H9 (cell line): ENCODE data around the gene RGS6. TPM values are rescaled to one million over a fixed set of nuclear protein-coding genes. Genes with fewer than 3 reads are reported as not detected.

Source experiments
- DNase-seq: peaks from one replicate; pipeline ENCODE4 v3.0.0-alpha.2; 2017
- H2AFZ ChIP-seq: one replicate; pipeline ENCODE4 v1.6.1; 2013; ENCODE audit warnings: mild to moderate bottlenecking, low read length, control low read depth, moderate library complexity
- H2AK5ac ChIP-seq: 2 replicates; pipeline ENCODE4 v1.6.1; 2013; ENCODE audit warnings: low read length, control low read depth, mixed read lengths; ENCODE audit not compliant: insufficient read length
- H2BK120ac ChIP-seq: one replicate; pipeline ENCODE4 v1.6.1; 2013; ENCODE audit warnings: low read depth, mild to moderate bottlenecking, low read length, control low read depth, inconsistent platforms; ENCODE audit not compliant: poor library complexity, severe bottlenecking
- H2BK12ac ChIP-seq: 2 replicates; pipeline ENCODE4 v1.6.1; 2013; ENCODE audit warnings: low read length, control low read depth, mixed read lengths, low read depth; ENCODE audit not compliant: insufficient read length
- H2BK15ac ChIP-seq: 2 replicates; pipeline ENCODE4 v1.6.1; 2013; ENCODE audit warnings: low read depth, low read length, control low read depth
- H2BK20ac ChIP-seq: one replicate; pipeline ENCODE4 v1.6.1; 2013; ENCODE audit warnings: low read depth, mild to moderate bottlenecking, low read length, control low read depth, inconsistent platforms; ENCODE audit not compliant: poor library complexity, severe bottlenecking
- H2BK5ac ChIP-seq: 2 replicates; pipeline ENCODE4 v1.6.1; 2013; ENCODE audit warnings: low read length, control low read depth, mixed read lengths; ENCODE audit not compliant: insufficient read length
- H3K14ac ChIP-seq: 2 replicates; pipeline ENCODE4 v1.6.1; 2013; ENCODE audit warnings: low read length, control low read depth; ENCODE audit not compliant: insufficient read depth
- H3K18ac ChIP-seq: 2 replicates; pipeline ENCODE4 v1.6.1; 2013; ENCODE audit warnings: low read depth, mild to moderate bottlenecking, mixed read lengths, low read length, control low read depth; ENCODE audit not compliant: insufficient read length
- H3K23ac ChIP-seq: 2 replicates; pipeline ENCODE4 v1.6.1; 2013; ENCODE audit warnings: low read length, control low read depth, mixed read lengths, low read depth; ENCODE audit not compliant: insufficient read length
- H3K23me2 ChIP-seq: 2 replicates; pipeline ENCODE4 v1.6.1; 2013; ENCODE audit warnings: low read depth, mild to moderate bottlenecking, mixed read lengths, low read length, control low read depth; ENCODE audit not compliant: insufficient read length, poor library complexity, severe bottlenecking
- H3K27ac ChIP-seq: 2 replicates; pipeline ENCODE4 v1.5.1; 2013; ENCODE audit warnings: low read length, control low read depth, mixed read lengths, low read depth; ENCODE audit not compliant: insufficient read length
- H3K27me3 ChIP-seq: 2 replicates; pipeline ENCODE4 v1.6.1; 2013; ENCODE audit warnings: low read length, control low read depth, inconsistent platforms; ENCODE audit not compliant: insufficient read depth
- H3K4ac ChIP-seq: 2 replicates; pipeline ENCODE4 v1.6.1; 2013; ENCODE audit warnings: low read depth, mild to moderate bottlenecking, control low read depth, inconsistent platforms, low read length, moderate library complexity
- H3K4me1 ChIP-seq: 2 replicates; pipeline ENCODE4 v1.6.1; 2013; ENCODE audit warnings: low read length, control low read depth, inconsistent platforms; ENCODE audit not compliant: insufficient read depth
- H3K4me2 ChIP-seq: 2 replicates; pipeline ENCODE4 v1.6.1; 2013; ENCODE audit warnings: low read length, control low read depth, mixed read lengths; ENCODE audit not compliant: insufficient read length, insufficient read depth
- H3K56ac ChIP-seq: 2 replicates; pipeline ENCODE4 v1.6.1; 2013; ENCODE audit warnings: low read depth, mild to moderate bottlenecking, mixed read lengths, low read length, control low read depth; ENCODE audit not compliant: insufficient read length
- H3K79me1 ChIP-seq: 2 replicates; pipeline ENCODE4 v1.6.1; 2013; ENCODE audit warnings: low read depth, mild to moderate bottlenecking, moderate library complexity, low read length, control low read depth, inconsistent platforms; ENCODE audit not compliant: insufficient read depth, poor library complexity, severe bottlenecking
- H3K79me2 ChIP-seq: 2 replicates; pipeline ENCODE4 v1.6.1; 2013; ENCODE audit warnings: low read length, control low read depth, inconsistent platforms; ENCODE audit not compliant: insufficient read depth
- H3K9ac ChIP-seq: 2 replicates; pipeline ENCODE4 v1.6.1; 2013; ENCODE audit warnings: low read length, control low read depth, mixed read lengths; ENCODE audit not compliant: insufficient read length; ENCODE audit errors: extremely low read depth
- H3K9me3 ChIP-seq: one replicate; pipeline ENCODE4 v1.6.1; 2013; ENCODE audit warnings: low read depth, low read length, inconsistent platforms; ENCODE audit not compliant: control insufficient read depth
- H3T11ph ChIP-seq: one replicate; pipeline ENCODE4 v1.6.1; 2013; ENCODE audit warnings: mild to moderate bottlenecking, low read length, control low read depth, inconsistent platforms
- H4K20me1 ChIP-seq: one replicate; pipeline ENCODE4 v1.6.1; 2013; ENCODE audit not compliant: control insufficient read depth, insufficient read length, insufficient read depth
- H4K5ac ChIP-seq: 2 replicates; pipeline ENCODE4 v1.6.1; 2013; ENCODE audit warnings: low read depth, mild to moderate bottlenecking, mixed read lengths, low read length, control low read depth; ENCODE audit not compliant: insufficient read length
- H4K8ac ChIP-seq: replicated peaks from 2 replicates; pipeline ENCODE4 v1.6.1; 2013; ENCODE audit warnings: low read length, control low read depth, mixed read lengths, low read depth; ENCODE audit not compliant: insufficient read length
- H4K91ac ChIP-seq: 2 replicates; pipeline ENCODE4 v1.6.1; 2013; ENCODE audit warnings: low read depth, mild to moderate bottlenecking, moderate library complexity, mixed read lengths, low read length, control low read depth; ENCODE audit not compliant: insufficient read length
- H3K27ac Mint-ChIP-seq, 3 experiments: 2 replicates in 2 of 3; 3 replicates in 1 of 3; pipeline ENCODE4 v1.8.0; 2020 to 2021; ENCODE audit warnings: mixed read lengths in 3 of 3, mild to moderate bottlenecking in 1 of 3, moderate library complexity in 1 of 3
- H3K27me3 Mint-ChIP-seq: 2 replicates; pipeline ENCODE4 v1.8.0; 2021; ENCODE audit warnings: low read depth, mild to moderate bottlenecking, moderate library complexity, mixed read lengths
- H3K36me3 Mint-ChIP-seq, 3 experiments: 2 replicates in 2 of 3; 3 replicates in 1 of 3; pipeline ENCODE4 v1.8.0; 2020 to 2021; ENCODE audit warnings: low read depth in 3 of 3, mixed read lengths in 3 of 3; ENCODE audit not compliant: insufficient read depth in 1 of 3
- H3K4me1 Mint-ChIP-seq, 2 experiments: 2 replicates each; pipeline ENCODE4 v1.8.0; 2020; ENCODE audit warnings: mixed read lengths in 2 of 2
- H3K4me3 Mint-ChIP-seq, 2 experiments: 2 replicates in 1 of 2; 3 replicates in 1 of 2; pipeline ENCODE4 v1.8.0; 2020 to 2021; ENCODE audit warnings: mild to moderate bottlenecking in 2 of 2, mixed read lengths in 2 of 2, moderate library complexity in 1 of 2
- H3K9me3 Mint-ChIP-seq, 2 experiments: 2 replicates in 1 of 2; 3 replicates in 1 of 2; pipeline ENCODE4 v1.8.0; 2020; ENCODE audit warnings: mild to moderate bottlenecking in 2 of 2, mixed read lengths in 2 of 2, moderate library complexity in 1 of 2
- CTCF ChIP-seq: fragments of 200-600 bp; sonication (generic); conservative IDR thresholded peaks from 3 replicates; pipeline ENCODE4 v1.8.0; 2021; ENCODE audit warnings: antibody characterized with exemption, mild to moderate bottlenecking
- WGBS: extraction: QIAGEN DNeasy Blood & Tissue Kit; methylation state at CpG from one replicate; pipeline ENCODE4 v1.1.7; 2013; ENCODE audit warnings: missing lambda C conversion rate, low lambda C conversion rate, mixed read lengths; ENCODE audit not compliant: insufficient read length; ENCODE audit errors: extremely low coverage; 5-methylcytosine and 5-hydroxymethylcytosine counted together
- total RNA-seq: library from RNA; stranded (reverse); gene quantifications from 2 replicates; pipeline ENCODE4 v1.2.1, GENCODE V29; 2021

Gene RGS6
- total RNA-seq, 1 experiment from 2014 or later = 3.0 TPM

- no peaks in the 10 kb centered on the region for H3K79me2 ChIP-seq
- no peak overlapping the region for H2BK15ac ChIP-seq
- WGBS = no CpG with 5 or more reads among the region's 6 CpGs
- no peak overlapping the region for H2AK5ac ChIP-seq
- H3T11ph ChIP-seq = no peak overlapping the region
- no peak for TF ChIP-seq CTCF
- no peaks in the 10 kb centered on the region for H3K9me3 ChIP-seq
- Mint-ChIP-seq H3K27me3 (peaks cover 1% of the 10 kb centered on the region; the same call in 1 of the 2 replicates), H3K4me3 (no peak overlapping the region), H3K27ac (no peak overlapping the region), H3K36me3 (no peaks in the 10 kb centered on the region), H3K4me1 (peaks cover 25 to 32% of the 10 kb centered on the region in 2 experiments), H3K9me3 (no peaks in the 10 kb centered on the region)
- no peak overlapping the region for H4K91ac ChIP-seq
- H2AFZ ChIP-seq = no peak overlapping the region
- H3K23me2 ChIP-seq = no peaks in the 10 kb centered on the region
- no peaks in the 10 kb centered on the region for H3K4me1 ChIP-seq
- H3K14ac ChIP-seq = no peak overlapping the region
- H3K27me3 ChIP-seq = no peaks in the 10 kb centered on the region
- no peak overlapping the region for H3K4me2 ChIP-seq
- no peak overlapping the region for H4K5ac ChIP-seq
- H2BK120ac ChIP-seq = no peak overlapping the region
- no peak overlapping the region for H3K23ac ChIP-seq
- no peak overlapping the region for H3K9ac ChIP-seq
- no peak overlapping the region for H3K4ac ChIP-seq
- H3K18ac ChIP-seq = no peak overlapping the region
- no peaks in the 10 kb centered on the region for H4K20me1 ChIP-seq
- no peak overlapping the region for H2BK5ac ChIP-seq
- H4K8ac ChIP-seq = no peak overlapping the region
- H2BK12ac ChIP-seq = no peak overlapping the region
- H3K27ac ChIP-seq = no peak overlapping the region
- no peaks in the 10 kb centered on the region for H3K79me1 ChIP-seq
- H2BK20ac ChIP-seq = no peak overlapping the region
- H3K56ac ChIP-seq = no peak overlapping the region
- no peak for DNase-seq
These were observed 608.6 kb downstream of the RGS6 start for GRCh38 chr14:72540836-72541235.
